Sigmoid colon (tissue), 4 donors: ENCODE data around the gene P2RX2.

Experiments
- CTCF ChIP-seq, 4 experiments: fragments of 450-650 bp in 3 of 4; fragments of 200-600 bp in 1 of 4; IDR thresholded peaks; one replicate each; pipeline ENCODE4 v1.5.1; 2016 to 2019; ENCODE audit warnings: antibody characterized with exemption in 4 of 4, mild to moderate bottlenecking in 3 of 4, moderate library complexity in 2 of 4
- EP300 ChIP-seq, 4 donors: sonication (generic); formaldehyde crosslinking; IDR thresholded peaks; one replicate each; pipeline ENCODE4 v1.6.1; 2017; ENCODE audit warnings: antibody characterized with exemption in 4 of 4

- TF ChIP-seq CTCF (IDR thresholded peaks at IDR 0.05) (no peak), EP300 (IDR thresholded peaks at IDR 0.05) (no peak)
These were observed 19.2 kb downstream of the P2RX2 start for GRCh38 chr12:132637811-132638210.
